Amniotic epithelial cell (primary cell): ENCODE results near the gene CLSTN2.

Experiments used
- DNase-seq: peaks from one replicate; pipeline ENCODE4 v3.0.0-alpha.2; 2010; ENCODE audit warnings: low read depth

CLSTN2 gene

DNA sequence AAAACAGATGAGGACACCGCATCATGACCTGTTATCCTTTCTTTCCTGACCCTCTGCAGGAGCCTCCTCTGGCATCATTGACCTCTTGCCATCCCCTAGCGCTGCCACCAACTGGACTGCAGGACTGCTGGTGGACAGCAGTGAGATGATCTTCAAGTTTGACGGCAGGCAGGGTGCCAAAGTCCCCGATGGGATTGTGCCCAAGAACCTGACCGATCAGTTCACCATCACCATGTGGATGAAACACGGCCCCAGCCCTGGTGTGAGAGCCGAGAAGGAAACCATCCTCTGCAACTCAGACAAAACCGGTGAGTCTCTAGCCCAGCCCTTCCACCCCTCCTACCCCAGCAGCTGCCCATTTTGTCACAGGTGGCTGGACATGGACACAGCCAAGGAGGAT is 524.5 kb downstream of the CLSTN2 start:
- no peak for DNase-seq

DNA sequence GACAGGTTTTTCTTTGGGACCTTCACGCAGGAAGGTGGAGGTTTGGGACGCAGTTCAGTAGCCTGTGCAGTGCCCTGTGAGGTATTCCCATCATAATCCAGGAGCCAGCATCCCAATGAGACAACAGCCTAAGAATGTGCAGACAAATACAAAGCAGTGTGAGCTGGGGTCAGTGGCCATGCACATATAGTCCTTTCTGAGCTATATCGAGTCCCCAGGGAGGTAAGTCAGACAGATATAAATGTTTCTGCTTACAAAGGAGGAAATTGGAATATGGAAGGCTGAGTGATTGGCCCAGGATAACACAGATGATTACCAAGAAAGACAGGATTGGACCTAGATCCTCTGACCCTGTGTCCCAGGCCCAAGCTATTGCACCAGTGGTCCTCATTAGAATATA is 526.3 kb downstream of the CLSTN2 start:
- no peak for DNase-seq

DNA sequence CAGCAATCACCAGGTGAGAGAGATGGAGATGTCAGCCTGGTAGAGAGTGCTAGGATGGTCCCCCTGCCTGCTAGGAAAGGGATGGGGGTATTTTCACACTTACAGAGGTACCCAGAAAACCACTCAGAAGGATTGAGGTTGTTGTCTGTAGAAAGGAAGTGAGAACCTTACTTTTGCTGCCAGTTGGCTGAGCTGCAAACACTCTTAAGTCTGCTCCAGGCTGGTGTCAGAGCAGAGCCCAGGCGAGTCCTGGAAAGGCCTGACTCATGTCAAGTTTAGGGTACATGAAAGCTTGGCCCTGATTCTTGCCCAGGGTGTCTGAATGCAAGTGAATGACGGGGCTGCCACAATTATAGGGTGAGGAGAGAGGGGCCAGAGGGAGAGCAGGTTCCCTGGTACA is 528.4 kb downstream of the CLSTN2 start:
- no peak for DNase-seq

DNA sequence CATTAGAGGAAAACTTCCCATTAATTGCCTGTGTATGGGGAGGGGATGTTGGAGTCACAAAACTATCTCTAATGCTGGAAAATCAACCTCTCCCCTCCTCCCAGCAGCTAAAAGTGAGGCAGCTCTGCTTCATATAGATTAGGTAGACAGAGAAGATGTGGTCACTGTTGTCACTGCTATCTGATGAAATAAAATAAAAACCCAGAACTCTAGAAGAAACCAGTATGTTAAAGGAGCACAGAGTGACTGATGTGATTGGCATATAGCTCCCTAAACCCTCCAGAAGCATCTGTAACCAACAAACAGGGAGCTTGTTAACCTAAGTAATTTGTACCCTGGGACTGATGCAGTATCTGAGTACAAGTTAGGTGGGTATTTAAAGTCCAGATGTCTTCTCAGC is 531.0 kb downstream of the CLSTN2 start:
- no peak for DNase-seq

DNA sequence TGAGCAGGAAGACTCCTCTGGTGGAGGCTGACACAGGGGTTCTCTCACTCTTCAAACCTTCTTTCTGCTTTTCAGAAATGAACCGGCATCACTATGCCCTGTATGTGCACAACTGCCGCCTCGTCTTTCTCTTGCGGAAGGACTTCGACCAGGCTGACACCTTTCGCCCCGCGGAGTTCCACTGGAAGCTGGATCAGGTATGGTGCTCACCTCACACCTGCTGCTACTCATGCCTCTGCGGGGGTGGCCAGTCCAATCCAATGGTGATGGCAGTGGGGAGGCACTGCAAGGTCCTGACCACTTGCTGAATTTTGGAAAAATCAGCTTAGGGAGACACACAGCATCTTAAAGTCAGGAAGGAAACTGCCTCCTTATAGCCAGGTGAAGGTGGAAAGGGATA is 531.5 kb downstream of the CLSTN2 start:
- DNase-seq, result no peak

DNA sequence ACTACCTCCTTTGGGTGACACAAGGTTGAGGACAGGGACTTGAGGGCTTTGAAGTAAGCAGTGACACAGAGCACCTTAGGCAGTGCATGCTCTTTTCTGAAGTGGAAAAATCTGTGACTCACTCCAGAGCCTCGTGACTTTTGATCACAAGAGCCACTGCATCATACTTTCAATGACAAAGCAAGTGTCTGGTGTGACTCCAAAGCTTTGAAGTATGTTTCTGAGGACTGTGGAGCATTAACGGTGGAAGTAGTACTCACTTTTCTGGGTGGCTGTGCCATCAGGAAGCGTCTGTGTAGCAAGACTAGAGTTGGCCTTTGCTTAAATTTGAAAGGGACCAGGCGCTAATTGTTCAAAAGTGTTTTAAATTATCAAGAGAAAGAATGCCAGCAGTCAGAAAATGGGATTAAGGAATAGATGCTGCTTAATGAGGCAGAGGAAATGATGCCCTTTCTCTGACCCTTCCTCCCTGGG is 532.2 kb downstream of the CLSTN2 start:
- no peak for DNase-seq

DNA sequence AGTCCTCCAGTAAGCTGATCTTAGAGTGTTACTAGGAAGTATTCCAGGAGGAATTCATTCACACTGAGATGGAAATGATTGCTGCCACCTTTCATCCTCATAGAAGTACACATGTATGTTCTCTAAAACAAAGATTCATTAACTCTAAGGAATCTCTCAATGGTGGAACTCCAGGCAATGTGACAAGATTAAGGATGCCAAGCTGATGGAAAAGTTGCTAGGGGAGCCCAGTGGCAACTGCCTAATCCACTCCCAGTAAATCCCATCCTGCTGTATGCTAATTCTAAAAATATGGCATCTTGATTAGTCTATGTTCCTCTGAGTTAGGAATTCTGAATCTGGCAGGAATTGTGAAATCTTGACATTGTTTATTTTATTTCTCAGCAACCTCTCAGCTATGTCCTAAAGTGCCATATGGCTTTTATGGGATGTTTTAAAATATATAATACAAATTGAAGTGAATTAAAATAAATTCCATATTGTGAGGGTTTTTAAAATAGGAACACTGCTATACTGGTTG is 532.9 kb downstream of the CLSTN2 start:
- no peak for DNase-seq

DNA sequence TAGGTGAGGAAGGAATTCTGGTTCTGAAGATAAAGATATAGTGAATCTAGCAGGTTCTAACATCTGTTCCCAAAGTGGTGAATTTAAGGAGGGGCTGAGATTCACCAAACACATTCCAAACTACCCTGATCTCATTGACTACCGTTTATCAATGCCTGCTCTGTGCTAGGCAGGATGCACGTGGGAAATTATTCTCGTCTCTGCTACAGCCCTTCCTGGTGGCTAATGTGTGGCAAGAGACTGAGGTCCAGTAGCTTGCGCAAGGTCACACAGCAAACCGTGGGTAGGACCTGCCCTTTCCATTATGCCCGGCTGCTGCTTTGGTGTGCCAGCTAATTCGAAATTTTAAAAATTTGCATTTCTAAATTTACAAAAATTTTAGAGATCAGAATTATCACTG is 533.4 kb downstream of the CLSTN2 start:
- no peak for DNase-seq

DNA sequence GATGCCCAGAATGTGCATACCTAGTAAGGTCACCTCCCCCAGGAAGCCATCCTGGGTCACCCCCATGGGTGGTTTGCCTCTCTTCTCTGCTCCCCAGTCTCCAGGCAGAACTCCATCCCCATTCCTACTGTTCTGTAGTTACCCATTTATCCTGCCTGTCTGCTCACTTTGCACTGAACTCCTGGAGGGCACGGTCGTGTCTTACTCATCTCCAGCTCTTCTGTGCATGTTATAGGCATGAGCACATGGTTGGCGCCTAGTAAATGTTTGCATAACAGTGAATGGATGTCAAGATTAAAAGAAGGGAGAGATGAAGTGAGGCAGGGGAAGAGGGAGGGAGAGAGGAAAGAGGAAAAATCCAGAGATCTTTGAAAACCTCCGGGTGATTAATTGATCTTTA is 534.5 kb downstream of the CLSTN2 start:
- no peak for DNase-seq

DNA sequence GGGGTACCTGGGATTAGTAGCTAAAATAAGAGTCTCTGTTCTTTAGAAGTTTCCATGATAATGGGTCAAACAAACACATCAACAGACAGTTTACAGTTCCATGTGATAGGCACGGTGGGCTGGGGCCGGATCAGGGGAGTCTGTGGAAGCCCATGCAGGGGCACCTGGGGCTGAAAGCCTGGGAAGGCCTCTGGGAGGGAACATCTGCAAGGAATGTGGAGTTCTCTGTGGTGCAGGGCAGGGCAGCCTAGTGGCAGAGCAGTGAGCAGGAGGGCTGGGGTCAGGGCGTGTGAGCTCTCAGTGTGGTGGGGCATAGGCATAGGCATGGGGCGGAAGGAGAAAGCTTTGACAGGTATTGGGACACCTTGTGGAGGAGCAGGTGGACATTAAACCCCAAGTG is 535.2 kb downstream of the CLSTN2 start:
- no peak for DNase-seq

DNA sequence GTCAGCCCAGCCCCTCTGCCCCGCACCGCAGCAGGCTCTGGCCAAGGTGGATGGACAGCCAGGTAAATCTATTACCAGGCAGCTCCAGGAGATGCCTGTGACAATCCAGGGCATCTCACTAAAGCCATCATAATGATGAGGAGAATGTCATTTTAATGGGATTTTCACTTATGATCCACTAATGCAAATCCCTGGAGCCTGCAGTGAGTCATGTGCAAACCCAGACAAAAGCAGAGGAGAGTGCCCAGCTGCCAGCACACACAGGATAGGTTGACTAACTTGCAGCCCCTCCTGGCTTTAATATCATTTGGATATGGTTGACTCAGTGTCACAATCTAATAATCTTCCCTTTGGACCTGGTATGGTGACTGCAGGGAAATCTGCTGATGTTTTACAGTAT is 536.0 kb downstream of the CLSTN2 start:
- DNase-seq, result no peak

DNA sequence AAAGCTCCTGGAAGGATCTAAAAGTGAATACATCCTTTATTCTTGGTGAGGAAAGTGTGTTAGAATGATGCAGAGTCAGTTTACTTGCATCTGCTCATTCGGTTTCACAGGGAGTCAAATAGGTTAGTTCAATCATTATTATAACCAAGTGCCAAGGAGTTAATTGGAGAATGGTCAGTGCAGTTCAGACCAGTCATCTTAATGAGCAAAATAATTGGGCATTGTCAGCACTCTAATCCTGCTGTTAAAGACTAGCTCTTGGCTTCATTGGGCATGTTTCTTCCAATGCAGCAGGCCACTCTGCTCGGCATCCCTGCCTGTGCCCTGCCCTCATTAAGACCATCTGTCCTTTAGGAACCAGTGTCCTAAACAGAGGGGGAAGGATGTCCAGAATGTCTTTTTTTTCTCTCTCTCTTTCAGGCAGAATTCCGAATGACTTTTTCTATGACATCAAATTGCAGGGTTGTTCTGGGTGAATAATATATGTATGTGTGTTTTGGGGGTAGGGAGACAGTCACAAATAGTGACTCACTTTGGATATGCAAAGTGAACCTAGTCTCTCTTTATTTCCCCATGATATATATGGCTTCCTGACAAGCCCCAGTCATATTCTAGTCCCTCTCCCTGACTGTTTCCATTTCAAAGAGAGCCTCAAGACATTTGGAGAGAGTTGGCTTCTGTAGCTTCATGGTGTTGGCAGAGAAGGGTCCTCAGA is 537.5 kb downstream of the CLSTN2 start:
- no peak for DNase-seq

DNA sequence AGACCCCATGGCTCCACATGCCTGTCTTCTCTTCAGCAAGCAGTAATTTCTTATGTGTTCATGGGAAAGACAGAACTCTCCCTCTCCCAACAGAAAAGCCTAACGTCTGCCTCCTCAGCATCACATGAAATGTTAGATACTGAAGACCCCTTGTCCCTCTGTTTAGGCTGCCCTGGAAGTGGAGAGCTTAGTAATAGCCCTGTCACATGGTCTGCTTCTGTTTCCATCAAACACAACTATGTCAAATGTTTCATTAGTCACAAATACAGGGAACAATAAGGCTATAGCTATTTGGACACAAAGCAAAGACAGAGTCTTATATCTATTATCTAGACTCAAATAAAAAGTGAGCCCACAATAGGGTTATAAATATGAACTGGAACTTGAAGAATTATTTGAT is 552.6 kb downstream of the CLSTN2 start:
- DNase-seq, result no peak

DNA sequence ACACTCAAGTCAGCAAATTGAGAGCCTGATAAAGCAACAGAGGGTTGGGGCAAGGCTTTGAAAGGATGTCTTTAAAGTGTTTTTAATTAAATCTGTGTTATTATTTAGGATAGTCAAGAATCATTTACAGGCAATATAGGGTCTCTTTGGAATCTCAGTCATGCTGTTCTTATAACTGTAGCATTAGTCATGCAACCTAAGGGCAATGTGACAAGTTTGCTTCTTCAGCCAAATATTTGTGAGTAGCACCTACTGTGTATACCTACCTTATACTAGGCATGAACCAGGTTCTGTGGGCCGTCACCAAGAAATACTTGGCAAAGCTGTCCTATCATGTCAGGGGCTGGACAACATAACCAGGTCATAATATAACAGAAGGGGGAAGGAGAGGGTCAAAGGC is 558.3 kb downstream of the CLSTN2 start:
- no peak for DNase-seq

DNA sequence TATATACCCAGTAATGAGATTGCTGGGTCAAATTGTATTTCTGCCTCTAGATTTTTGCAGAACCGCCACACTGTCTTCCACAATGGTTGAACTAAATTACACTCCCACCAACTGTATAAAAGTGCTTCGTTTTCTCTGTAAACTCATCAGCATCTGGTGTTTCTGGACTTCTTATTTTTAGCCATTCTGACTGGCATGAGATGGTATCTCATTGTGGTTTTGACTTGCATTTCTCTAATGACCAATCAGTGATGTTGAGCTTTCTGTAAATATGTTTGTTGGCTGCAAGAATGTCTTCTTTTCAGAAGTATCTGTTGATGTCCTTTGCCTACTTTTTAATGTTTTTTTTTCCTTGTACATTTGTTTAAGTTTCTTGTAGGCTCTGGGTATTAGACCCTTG is 560.0 kb downstream of the CLSTN2 start:
- no peak for DNase-seq

DNA sequence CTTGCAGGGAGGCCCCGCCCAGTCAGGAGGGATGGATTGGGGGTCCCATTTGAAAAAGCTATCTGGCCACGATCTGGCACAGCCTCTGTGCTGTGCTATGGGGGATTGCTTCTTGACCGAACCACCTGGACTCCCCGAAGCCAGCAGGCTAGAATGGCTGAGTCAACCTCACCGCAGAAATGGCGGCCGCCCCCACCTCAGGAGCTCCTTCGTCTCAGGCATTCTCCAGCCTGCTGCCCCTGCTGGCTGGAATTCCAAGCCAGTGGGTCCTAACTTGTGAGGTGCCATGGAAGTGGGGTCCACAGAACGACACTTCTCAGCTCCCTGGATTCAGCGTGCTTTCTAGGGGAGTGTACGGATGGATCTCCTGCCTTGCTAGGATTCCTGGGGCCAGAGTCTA is 562.3 kb downstream of the CLSTN2 start:
- no peak for DNase-seq

DNA sequence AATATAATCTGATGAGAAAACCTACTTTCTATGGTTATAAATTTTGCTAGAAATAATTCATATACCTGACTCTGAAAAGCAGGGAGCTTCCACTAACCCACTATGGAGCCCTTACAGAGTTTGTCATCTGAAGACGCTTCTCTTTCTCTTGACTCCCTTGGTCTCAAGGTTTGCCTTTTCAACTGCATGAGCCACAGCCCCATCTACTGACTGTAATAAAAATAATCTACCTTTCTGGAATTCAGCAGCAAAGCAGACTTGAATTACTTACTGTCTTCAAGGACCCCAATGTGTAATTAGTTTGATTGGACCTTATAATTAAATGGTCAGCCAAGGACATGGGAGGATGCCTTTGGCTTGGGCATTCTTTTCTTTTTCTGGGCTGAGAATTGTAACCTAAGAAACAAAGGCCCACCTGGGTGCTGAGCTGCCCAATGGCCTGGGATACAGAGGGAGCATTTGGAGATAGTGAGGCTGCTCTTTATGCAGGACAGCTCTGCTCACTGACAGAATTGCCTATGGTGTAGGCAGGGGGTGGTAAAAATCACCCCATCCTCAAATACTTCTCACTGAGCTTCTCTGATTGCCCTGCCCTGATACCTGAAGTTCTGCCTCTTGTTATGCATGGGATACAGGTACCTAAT is 564.3 kb downstream of the CLSTN2 start:
- no peak for DNase-seq

DNA sequence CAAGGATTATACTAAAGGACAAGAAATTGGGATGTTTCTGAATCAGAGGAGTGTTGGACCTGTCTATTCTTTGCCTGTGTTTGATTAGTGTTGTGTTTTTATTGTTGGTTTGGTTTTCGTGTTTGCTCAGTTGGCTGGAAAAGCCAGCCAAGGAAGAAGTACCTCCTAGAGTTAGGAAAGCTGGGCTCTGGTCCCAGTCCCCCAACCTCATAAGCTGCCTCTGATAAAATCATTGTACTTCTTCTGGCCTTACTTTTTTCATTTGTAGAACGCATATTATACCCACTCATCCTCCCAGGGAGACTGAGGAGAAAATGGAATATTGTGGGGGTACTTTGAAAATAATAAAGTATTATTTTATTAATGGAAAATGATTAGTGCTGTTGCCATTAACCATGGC is 565.5 kb downstream of the CLSTN2 start:
- DNase-seq, result no peak

DNA sequence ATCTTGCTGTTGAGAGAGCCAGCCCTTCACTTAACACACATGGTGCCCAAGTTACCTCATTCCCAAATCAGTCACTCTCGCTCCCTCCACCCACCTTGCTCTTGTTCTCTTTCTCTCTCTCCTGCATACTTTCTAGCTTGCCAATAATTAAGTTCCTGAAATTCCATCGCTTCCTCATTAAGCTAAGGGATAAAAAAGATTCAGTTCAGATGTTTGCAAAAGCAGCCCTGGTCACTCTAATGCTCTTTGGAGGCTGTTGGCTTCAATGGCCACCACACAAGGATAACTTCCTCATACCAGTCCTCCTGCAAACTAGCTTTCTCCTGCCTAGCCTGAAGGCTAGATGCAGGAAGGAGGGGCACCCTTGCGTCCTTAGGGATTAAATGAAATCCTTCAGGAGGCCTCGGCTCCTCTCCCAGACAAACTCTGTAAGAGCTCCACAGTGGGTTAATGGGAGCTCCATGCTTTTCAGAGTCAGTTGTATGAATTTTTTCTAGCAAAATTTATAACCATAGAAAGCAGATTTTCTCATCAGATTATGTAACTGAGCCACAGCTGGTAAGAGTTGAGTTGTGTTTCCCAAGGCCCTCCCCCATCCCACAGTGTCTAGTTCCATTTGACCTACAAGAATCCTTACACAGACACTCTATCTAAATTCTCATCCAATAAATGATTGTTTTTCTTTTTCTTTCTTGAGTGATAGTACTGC is 566.2 kb downstream of the CLSTN2 start:
- DNase-seq, result no peak

DNA sequence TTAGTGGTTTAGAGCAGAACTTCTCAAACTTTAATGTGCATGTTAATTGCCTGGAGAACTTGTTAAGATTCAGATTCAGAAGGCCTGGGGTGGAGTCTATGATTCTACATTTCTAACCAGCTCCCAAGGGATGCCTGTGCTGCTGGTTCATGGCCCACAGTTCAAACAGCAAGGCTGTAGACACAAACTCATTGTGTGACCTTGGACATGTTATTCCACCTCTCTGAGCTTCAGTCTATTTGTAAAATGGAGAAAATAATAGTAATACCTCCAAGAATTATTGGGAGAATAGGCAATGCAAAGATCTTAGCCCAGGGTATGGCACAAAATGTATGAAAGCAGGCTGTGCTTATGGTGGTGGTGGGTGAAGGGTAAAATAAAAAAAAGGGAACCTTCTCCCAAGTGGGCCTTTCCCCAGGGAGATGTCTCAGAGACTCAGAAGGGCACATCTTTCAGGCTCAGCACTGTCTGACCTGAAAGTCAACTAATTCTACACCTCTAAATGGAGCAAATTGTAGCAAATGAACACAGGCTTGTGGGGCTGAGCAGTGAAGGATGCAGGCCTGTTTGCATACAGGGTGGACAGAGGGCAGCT is 566.9 kb downstream of the CLSTN2 start:
- DNase-seq, result no peak

DNA sequence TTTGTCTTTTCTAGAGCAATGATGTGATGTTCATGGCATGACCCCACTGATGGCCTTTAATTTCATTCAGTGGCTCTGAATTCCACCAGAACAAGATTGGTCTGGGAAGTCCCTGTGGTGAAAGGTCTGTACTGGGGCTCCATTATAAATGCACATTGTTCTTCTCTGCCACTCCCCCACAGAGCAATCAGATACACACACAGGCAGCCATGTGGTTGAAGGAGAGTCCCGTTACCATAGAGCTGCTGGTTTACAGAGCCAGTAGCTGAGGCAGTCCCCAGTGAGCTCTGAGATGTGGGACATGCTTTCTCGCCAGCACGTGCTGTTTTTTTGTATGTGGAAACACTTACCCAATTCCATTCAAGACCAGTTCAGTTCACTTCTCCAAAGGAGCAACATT is 570.2 kb downstream of the CLSTN2 start:
- no peak for DNase-seq

DNA sequence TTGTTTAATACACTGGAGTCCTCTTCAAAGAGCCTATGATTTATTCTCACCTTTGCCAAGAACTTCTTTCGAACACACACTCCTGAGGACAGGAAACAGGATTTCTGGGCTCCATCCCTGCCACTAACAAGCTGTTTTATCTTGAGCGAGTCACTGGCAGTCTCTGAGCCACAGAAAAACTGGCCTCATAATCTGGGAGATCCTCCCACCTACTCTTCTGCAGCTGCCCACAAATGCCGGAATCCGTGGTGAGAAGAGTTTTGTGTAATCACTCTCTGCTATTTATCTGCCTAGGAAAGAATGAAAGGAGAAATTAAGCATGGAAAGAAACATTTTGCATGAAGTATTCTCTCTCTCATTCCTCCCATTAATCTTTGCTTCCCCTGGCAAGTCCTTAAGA is 570.9 kb downstream of the CLSTN2 start:
- no peak for DNase-seq

DNA sequence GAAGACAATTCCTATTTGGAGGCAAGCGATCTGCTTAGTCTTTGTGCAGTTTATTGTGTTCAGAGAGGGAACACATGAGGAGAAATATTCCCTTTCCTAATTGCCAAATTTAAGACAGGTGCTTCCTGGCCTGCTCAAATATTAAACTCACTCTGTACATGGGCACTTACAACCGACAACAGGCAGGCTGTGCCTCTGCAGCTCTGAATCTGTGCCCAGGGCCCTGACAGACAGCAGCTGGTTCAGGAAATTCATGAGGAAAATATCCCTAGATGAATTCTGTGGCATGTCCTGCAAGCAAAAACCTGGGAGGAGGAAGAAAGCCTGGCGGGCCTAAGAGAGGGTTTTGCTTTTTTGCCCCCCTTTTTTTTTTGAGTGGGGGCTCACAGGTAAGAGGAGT is 573.6 kb downstream of the CLSTN2 start:
- no peak for DNase-seq
